SK-MEL-5 (cell line): ENCODE measurements around the gene HSPA6. TPM values are rescaled to one million over a fixed set of nuclear protein-coding genes. Genes with fewer than 3 reads are reported as not detected.
"Not testable (repeated sequence)": the region's sequence is repeated elsewhere in the genome, so short reads cannot be mapped to it uniquely, and the experiment has no call there.

Experiments used
- DNase-seq: peaks from one replicate; pipeline ENCODE4 v3.0.0-alpha.2; 2016; ENCODE audit warnings: low read depth, low spot score
- in situ Hi-C: cut with HindIII; loops from 2 replicates; pipeline ENCODE4 v1.10.0; 2016; ENCODE audit warnings: low sequenced_read_pairs, high pct_unique_total_duplicates, low pct_unique_long_range_greater_than_20kb
- total RNA-seq: library from RNA; depleted of rRNA; stranded (reverse); fragments of >200 nt; shearing (Covaris generic); gene quantifications from 2 replicates; pipeline ENCODE4 v1.2.3, GENCODE V29; 2014

The HSPA6 gene
- total RNA-seq, 1 experiment from 2014 or later, result 4.2 TPM

DNA sequence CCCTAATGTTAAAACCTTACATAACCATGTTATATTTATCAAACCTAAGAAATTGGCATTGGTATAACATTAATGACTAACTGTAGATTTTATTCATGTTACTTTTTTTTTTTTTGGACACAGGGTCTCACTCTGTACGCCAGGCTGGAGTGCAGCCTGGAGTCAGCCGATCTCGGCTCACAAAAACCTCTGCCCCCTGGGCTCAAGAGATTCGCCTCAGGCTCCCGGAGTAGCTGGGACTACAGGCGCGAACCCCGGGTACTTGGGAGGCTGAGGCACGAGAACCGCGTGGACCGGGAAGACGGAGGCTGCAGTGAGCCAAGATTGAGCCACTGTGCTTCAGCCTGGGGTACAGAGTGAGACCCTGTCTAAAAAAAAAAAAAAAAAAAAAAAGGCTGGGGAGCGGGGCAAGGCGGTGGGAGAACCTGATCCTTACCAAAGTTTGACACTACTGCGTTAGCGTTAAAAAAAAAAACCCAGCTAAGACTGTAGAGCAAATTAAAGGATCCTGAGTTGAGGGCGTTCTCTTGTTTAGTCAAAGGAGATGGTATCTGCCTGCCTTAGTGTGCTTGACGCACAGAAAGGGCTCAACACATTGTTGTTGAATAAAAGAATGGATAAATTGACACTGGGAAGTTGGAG is 5.2 kb downstream of the HSPA6 start:
- in situ Hi-C loops, result not testable (repeated sequence)
- DNase-seq, result peak; percentile 48

DNA sequence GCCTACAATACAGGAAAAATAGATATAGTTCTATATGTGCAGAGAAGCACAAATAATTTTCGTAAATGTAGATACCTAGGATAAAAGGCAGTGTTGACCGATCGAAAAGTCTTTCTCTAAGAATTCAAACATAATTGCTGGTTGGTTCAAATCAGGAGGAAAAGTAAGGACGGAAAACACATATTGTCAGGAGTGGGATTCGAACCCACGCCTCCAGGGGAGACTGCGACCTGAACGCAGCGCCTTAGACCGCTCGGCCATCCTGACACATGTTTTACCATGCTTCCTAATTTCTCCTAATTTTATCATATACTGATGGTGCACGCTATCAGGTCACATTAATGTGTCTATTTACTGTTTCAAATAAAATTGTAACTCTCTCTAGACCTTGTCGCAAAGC is 5.8 kb downstream of the HSPA6 start:
- in situ Hi-C loops, result not testable (repeated sequence)
- DNase-seq, result peak; percentile 74

DNA sequence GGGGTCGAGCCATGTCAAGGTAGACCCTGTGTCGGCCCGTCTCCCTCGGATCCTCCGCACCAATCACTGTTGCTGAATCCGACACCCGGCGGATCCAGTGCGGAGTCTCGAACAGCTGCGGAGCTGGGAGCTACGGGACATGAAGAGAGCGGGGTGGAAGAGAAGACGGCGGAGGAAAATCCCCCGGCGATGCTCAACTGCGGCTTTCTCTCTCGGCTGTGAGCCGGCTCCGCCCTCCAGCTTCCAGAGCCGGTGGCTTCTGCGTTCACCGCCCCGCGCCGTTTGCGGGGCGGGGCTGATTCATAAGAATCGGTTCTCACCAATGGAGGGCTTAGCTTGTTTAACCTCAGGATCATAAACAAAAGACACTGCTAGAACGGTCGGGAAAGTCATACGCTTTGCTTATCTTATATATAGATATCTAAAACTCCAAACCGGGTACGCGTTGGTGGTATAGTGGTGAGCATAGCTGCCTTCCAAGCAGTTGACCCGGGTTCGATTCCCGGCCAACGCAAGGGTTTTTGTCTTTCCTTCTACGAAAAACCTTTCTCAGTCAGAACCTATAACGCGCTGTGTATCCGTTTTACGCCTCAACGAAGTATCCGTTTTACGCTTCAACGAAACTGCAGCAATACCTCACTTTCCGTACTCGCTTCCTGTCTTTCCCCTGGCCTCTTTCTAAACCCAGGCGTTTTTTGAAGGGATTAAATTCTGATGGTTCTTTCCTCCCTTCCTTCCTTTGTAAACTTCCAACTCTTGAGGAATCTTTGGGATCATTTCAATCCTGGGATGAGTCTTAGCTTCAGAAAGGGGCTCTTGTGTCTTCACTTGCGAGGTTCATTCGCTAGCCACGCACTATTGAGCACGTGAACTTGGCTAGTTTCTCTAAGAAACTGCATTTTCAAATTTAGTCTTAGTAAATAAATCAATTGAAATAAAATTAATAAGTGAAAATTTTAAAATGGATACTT is 6.6 kb downstream of the HSPA6 start:
- in situ Hi-C loops, result not testable (repeated sequence)
- peak; percentile 96 for DNase-seq

DNA sequence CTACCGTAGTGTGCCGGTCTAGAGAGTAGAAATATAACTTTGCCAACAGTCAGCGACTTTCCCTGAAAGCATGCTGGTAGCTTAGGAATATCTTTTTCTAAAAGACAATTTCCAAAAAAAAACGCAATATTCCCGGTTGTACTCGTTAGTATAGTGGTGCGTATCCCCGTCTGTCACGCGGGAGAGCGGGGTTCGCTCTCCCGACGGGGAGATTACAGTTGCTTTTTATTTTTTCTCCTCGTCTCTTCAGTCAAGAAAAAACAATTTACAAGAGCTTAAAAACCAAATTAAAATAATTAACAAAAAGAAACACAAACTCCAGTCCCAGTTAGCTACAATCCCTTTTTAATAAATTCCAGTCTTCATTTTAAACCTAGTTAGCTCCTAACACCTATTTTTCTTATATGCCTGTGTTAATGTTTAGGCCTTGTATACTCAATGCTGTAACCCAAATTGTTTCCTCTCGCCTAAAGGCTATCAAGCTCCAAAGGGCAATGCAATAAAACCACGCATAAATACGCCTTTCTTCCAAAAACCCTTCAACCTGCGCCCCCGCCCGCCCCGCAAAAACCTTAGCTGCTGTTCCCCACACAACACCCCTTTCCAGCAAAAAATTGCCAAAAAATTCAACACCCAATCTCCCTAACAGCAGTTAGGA is 7.8 kb downstream of the HSPA6 start:
- in situ Hi-C loops, result no loop called here
- peak; percentile 61 for DNase-seq

DNA sequence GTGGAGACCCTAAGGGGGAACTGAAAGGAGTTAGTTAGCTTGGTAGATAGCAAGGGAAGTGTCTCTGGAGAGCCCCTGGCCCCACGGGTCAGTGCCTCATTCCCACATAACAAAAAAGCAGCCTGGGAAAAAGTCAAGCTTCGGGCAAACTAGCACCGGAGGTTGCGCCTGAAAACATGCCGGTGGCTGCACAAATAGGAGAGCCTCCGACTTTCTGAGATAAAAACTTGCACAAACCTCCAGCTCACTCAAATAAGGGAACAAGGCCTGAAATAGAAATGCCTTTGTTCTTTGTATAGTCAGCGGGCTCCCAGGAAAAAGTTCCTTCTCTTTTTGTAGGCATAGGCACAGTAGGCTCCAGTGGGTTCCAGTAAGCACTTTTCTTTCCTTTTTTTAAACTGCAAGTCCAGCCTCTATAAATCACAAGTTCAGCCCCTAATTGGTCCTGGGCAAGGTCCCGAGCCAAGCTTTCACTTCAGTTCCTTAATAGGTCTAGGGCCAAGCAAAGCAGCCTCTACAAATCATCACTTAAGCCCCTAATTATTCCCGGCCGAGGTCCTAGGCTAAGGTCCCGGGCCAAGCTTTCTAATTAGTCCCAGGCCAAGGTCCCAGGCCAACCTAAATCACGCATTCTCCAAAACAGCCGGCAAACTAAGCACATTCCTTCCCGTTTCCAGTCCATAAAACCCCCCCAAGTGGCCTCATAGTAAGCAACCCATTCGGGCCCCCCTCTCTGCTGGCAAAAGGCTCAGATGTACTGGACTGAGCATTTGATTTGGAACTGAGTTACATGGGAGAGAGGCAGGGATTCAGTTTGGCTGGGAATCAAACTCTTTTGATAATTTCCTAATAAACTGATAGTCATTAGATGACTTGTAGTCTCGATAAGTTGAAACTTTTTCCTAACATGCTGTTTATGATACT is 8.6 kb downstream of the HSPA6 start:
- peak; percentile 83 for DNase-seq
- in situ Hi-C loops, result not testable (repeated sequence)

DNA sequence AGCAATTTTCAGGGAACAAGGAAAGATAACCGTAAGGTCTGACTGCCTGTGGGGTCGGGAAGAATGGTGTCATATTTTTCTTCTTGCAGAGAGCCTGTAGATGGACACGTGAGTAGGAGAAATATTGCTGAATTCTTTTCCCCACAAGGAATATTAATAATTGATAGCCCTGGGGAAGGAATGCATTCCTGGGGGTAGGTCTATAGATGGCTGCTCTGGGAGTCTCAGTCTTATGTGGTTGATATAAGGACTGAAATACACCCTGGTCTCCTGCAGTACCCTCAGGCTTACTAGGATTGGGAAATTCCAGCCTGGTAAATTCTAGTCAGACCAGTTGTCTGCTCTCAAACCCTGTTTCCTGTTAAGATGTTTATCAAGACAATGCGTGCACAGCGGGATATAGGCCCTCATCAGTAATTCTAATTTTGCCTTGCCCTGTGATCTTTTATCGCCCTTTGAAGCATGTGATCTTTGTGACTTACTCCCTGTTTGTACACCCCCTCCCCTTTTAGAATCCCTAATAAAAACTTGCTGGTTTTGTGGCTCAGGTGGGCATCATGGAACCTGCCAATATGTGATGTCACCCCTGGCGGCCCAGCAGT is 12.8 kb downstream of the HSPA6 start:
- in situ Hi-C loops, DNase-seq: not testable (repeated sequence)

DNA sequence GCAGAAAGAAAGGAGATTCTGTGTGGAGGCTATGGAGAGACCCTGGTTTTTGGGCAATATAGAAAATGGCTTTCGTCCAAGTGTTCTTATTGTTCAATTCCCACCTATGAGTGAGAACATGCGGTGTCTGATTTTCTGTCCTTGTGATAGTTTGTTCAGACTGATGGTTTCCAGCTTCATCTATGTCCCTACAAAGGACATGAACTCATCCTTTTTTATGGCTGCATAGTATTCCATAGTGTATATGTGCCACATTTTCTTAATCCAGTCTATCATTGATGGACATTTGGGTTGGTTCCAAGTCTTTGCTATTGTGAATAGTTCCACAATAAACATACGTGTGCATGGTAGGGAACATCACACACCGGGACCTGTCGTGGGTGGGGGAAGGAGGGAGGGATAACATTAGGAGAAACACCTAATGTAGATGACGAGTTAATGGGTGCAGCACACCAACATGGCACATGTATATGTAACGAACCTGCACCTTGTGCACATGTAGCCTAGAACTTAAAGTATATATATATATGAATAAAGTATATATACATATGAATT is 14.7 kb downstream of the HSPA6 start:
- in situ Hi-C loops, DNase-seq: not testable (repeated sequence)

DNA sequence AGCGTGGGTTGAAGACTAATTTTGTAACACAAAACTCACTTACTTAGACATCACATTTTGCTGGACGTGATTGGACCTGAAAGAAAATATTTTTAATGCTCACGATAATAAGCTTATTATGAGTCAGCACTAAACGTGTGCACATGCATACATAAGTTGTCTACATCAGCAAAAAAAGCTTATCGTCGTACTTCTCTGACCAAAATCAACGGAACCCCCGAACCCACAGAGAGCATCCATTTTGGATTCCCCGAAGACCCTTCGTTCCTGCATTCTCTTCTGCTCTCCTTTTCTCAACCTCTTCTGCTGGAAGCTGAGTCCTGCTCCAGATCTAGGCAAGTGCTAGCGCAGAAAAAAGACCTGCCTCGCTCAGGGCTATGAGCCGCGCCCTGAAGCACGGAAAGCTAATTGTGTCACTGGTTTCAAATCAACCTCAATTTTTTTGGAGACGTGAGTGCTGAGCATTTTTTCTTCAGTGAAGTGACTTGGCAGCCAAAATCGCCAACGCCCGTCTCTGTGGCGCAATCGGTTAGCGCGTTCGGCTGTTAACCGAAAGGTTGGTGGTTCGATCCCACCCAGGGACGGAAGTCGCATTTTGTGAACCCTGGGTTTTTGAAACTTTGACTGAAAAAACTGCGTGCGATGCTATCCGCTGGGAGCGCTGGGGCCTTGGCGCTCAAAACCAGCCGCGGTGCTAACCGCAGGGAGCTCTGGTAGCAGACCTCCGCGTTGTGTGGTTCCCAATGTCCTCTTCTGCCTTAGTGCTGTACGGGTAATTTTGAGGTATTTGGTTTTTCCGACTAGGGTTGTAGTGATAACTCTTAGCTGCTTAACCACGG is 15.6 kb downstream of the HSPA6 start:
- peak; percentile 90 for DNase-seq
- in situ Hi-C loops, result not testable (repeated sequence)

DNA sequence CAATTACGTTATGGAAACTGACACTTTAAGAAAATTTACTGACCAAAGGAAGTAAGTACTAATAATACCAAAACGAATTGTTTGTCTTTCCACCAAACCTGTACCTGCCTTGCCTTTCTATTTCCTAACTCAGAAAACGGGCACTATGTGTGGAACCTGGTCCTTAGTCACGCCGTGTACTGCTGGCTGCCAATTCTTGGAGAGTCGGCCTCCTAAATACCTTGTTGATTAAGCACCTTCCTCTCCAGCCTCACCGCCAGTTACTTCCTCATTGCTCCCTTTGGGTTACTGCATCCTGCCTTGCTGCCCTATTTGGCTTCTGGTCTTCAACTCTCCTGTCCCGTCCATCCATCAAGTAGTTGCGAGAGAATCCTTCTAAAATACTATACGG is 16.2 kb downstream of the HSPA6 start:
- DNase-seq, in situ Hi-C loops: not testable (repeated sequence)

DNA sequence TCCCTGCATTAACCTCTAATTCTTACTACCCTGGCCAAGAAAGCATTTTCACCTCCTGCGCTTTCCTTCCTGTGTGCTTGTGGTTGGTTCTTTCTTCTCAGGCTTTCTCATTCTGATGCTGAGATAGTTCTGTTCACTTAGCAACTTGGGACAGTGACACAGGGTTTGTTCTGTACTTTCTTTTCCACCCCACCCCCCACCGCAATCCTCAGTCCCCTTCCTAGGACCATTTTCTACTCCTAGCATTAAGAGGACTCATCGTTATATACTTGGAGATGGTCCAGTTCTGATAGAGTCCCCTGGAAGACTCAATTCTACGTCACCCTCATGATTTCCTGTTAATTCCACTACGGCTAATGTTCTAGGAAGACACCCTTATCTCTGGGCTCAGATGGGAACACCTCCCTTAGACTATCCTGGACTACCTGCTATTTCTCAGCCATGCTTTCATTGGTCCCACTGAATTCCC is 17.8 kb downstream of the HSPA6 start:
- DNase-seq, in situ Hi-C loops: not testable (repeated sequence)

DNA sequence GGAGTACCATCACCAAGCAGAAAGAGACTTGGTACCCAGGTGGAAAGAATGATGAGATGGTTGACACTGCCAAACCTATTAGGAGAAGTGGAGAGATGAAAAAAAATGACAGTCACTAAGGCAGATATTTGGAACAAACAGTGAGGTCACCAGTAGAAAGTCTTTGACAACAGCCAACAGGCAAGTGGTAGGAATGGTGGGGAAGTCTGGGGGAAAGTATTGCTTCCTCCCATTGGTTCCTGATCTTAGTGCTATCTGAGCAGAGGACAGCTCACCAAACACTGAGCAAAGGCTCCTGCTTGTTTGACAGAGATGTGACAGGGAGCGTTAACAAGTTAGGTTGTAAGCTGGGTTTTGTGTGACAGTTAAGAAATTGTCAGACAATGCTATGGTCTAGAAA is 18.8 kb downstream of the HSPA6 start:
- in situ Hi-C loops, DNase-seq: not testable (repeated sequence)

DNA sequence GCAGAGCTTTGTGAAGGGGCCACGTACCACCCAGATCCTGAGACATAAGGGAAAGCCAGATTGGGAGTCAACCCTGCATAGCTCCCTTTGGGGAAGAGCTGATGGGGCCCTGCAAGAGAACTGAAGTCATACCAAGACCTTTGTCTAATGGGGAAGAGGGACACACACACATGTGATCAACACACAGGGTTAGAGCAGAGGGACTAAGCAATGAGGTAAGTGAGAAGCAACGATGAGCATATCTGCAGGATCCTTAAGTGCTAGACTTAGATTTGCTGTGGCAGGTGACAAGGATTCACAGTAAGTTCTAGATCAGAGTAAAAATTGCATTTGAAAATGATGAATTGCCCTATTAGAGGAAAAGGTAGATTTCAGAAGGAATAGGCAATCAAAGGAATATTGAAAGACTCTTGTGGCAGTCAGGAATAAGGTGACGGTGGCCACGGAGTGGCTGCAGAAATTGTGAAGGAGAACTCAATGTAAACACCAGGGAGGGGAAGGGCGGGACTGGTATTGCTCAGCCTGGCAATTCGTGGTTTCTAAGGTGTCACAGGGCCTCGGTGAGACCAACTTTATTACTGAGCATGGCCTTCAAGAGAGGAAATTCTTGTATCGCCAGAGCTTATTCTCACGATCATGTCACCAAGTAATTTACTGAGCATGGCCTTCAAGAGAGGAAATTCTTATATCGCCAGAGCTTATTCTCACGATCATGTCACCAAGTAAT is 20.8 kb downstream of the HSPA6 start:
- in situ Hi-C loops, DNase-seq: not testable (repeated sequence)

DNA sequence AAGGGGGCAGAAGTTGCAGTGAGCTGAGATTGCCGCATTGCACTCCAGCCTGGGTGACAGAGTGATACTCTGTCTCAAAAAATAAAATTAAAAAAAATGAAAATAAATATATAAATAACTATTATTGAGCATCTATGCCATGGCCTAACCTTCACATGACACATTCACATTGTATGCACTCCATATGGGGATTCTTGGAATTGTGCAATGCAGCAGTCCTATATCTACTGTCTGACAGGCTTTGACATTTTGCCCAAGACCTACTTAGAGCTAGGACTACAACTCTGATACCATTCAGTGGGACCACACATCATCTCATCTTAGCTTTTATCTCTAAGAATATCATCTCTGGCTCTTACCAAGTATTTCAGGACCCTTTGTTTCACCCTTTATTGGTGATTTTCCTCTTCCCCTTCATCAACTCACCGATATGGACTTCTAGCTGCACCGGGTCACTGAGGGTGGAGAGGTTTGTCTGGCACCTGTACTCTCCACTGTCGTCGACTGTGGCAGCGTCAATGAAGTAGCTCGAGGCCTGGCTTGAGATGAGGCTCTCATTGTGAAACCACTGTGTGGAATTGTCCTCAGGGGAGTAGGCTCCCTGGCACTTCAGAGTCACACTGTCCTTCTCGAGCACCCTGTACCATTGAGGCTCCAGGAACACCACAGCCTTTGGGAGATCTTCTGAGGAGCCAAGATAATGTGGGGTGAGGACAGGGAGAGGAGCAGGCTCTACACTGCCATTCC is 23.8 kb downstream of the HSPA6 start:
- in situ Hi-C loops, DNase-seq: not testable (repeated sequence)

DNA sequence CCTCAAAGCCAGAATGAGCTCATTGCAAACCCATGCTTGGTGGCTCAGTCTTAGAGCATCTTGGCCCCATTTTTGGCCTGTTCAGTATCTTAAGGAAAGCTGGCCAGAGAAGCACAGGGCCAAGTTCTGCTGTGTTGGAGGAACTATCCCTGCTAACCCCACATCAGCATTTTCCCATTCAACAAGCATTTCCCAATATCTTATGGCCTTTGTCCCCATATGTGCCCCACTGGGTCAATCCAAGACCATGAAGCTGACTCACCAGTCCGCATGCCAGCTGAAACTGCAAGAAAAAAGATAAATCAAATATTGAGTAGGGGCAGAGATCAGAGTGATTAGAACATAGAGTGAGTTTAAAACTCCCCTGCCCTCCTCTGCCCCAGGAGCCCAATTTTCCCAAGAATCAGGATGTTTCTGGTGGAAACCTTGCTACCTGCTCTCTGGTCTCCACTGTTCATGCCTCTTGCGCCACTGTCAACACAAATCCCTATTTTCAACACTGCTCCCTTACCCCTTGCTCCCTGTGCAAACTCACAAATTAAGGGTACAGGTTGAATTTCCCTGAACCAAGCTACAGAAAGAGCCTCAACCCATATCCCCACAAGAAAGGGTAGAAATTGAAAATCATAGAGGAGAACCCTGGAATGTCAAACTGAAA is 24.5 kb downstream of the HSPA6 start:
- in situ Hi-C loops, result not testable (repeated sequence)

More for the DNA sequence above, 24.5 kb downstream of the HSPA6 start:
- DNase-seq, result not testable (repeated sequence)
